H1 (cell line): ENCODE data around the gene NABP1. TPM values are rescaled to one million over a fixed set of nuclear protein-coding genes. Genes with fewer than 3 reads are reported as not detected.

Experiments used
- CTCF ChIA-PET: fragments of 300-600 bp; sonication (Branson Sonifier 250); formaldehyde crosslinking; loops from one replicate; lab custom pipeline; 2021; ENCODE audit not compliant: partially characterized antibody; lab: Charles Lee
- POLR2A ChIA-PET: fragments of 300-600 bp; sonication (Branson Sonifier 250); formaldehyde crosslinking; loops from one replicate; lab custom pipeline; 2021; ENCODE audit warnings: inconsistent platforms; ENCODE audit not compliant: partially characterized antibody; lab: Charles Lee
- DNase-seq, 2 experiments: peaks; one replicate each; pipeline versions ENCODE4 v3.0.0 to v3.0.0-alpha.2; 2010 to 2022; ENCODE audit warnings: low spot score in 2 of 2, low read depth in 1 of 2, mixed read lengths in 1 of 2
- FAIRE-seq: peaks from 2 replicates; lab custom pipeline; 2011; peaks lifted over from hg19 to GRCh38; lab: Jason Lieb, UNC
- H2AFZ ChIP-seq: 2 replicates; pipeline ENCODE4 v1.8.1; 2012; ENCODE audit warnings: low read length, inconsistent platforms
- H2AK5ac ChIP-seq: 2 replicates; pipeline ENCODE4 v1.6.1; 2013; ENCODE audit warnings: low read depth, low read length
- H2BK120ac ChIP-seq: replicated peaks from 2 replicates; pipeline ENCODE3; 2013; ENCODE audit warnings: low read depth, low read length, inconsistent platforms
- H2BK12ac ChIP-seq: 2 replicates; pipeline ENCODE4 v1.6.1; 2013; ENCODE audit warnings: low read depth, low read length
- H2BK15ac ChIP-seq: 2 replicates; pipeline ENCODE4 v1.6.1; 2013; ENCODE audit warnings: low read length
- H2BK20ac ChIP-seq: 2 replicates; pipeline ENCODE4 v1.6.1; 2013; ENCODE audit warnings: low read length
- H2BK5ac ChIP-seq: 2 replicates; pipeline ENCODE4 v1.6.1; 2013; ENCODE audit warnings: low read depth, low read length
- H3K14ac ChIP-seq: 2 replicates; pipeline ENCODE4 v1.6.1; 2013; ENCODE audit warnings: inconsistent platforms; ENCODE audit not compliant: insufficient read length
- H3K18ac ChIP-seq: 2 replicates; pipeline ENCODE4 v1.6.1; 2013; ENCODE audit warnings: low read length; ENCODE audit errors: extremely low read depth
- H3K23ac ChIP-seq: 2 replicates; pipeline ENCODE4 v1.6.1; 2013; ENCODE audit warnings: inconsistent platforms; ENCODE audit not compliant: insufficient read length
- H3K23me2 ChIP-seq: 2 replicates; pipeline ENCODE4 v1.6.1; 2013; ENCODE audit warnings: low read depth, low read length
- H3K27ac ChIP-seq: 2 replicates; pipeline ENCODE4 v1.6.1; 2011; ENCODE audit warnings: low read depth, low read length, inconsistent platforms
- H3K27me3 ChIP-seq, 4 experiments: replicated peaks in 1 of 4; 1 replicate in 1 of 4; 2 replicates in 3 of 4; pipeline versions ENCODE4 v1.6.1 to v1.8.1; 2011 to 2013; ENCODE audit warnings: low read length in 3 of 4, mild to moderate bottlenecking in 3 of 4, inconsistent platforms in 2 of 4, mixed read lengths in 2 of 4, moderate library complexity in 1 of 4; ENCODE audit not compliant: control insufficient read depth in 3 of 4, insufficient read depth in 3 of 4; ENCODE audit errors: extremely low read depth in 1 of 4
- H3K36me3 ChIP-seq, 4 experiments: 2 replicates each; pipeline versions ENCODE4 v1.6.1 to v1.8.1; 2011 to 2013; ENCODE audit warnings: mild to moderate bottlenecking in 4 of 4, low read length in 3 of 4, moderate library complexity in 2 of 4, control low read depth in 1 of 4, inconsistent platforms in 1 of 4; ENCODE audit not compliant: insufficient read depth in 4 of 4, control insufficient read depth in 2 of 4
- H3K4ac ChIP-seq: replicated peaks from 2 replicates; pipeline ENCODE3; 2013; ENCODE audit warnings: low read length, low read depth, mixed read lengths, inconsistent platforms; ENCODE audit not compliant: insufficient read length
- H3K4me1 ChIP-seq, 4 experiments: replicated peaks in 1 of 4; 1 replicate in 1 of 4; 2 replicates in 3 of 4; pipeline versions ENCODE4 v1.6.1 to v1.8.1; 2011 to 2013; ENCODE audit warnings: low read length in 3 of 4, inconsistent platforms in 2 of 4, mixed read lengths in 1 of 4; ENCODE audit not compliant: insufficient read depth in 4 of 4, control insufficient read depth in 3 of 4
- H3K4me2 ChIP-seq, 2 experiments: 2 replicates each; pipeline versions ENCODE4 v1.6.1 to v1.8.1; 2011 to 2013; ENCODE audit warnings: low read depth in 2 of 2, low read length in 2 of 2, control low read depth in 1 of 2, inconsistent platforms in 1 of 2, mild to moderate bottlenecking in 1 of 2; ENCODE audit not compliant: insufficient read depth in 1 of 2
- H3K4me3 ChIP-seq, 4 experiments: fragments of 200-600, 300-600 bp in 1 of 4; sonication (generic), shearing (Covaris generic), sonication (Bioruptor Twin) in 1 of 4; 2 replicates each; pipeline versions ENCODE4 v1.5.1 to v1.8.1; 2011 to 2016; ENCODE audit warnings: low read length in 4 of 4, low read depth in 3 of 4, control low read depth in 2 of 4, inconsistent platforms in 2 of 4, mild to moderate bottlenecking in 2 of 4, mixed read lengths in 1 of 4, moderate library complexity in 1 of 4; ENCODE audit not compliant: insufficient read depth in 2 of 4; ENCODE audit errors: extremely low read depth in 1 of 4
- H3K56ac ChIP-seq: replicated peaks from 2 replicates; pipeline ENCODE3; 2013; ENCODE audit warnings: low read depth, mild to moderate bottlenecking, mixed read lengths, low read length, inconsistent platforms; ENCODE audit not compliant: insufficient read length
- H3K79me1 ChIP-seq: 2 replicates; pipeline ENCODE4 v1.6.1; 2013; ENCODE audit warnings: low read depth, low read length, control low read depth
- H3K79me2 ChIP-seq, 2 experiments: 2 replicates each; pipeline versions ENCODE4 v1.6.1 to v1.8.1; 2012 to 2013; ENCODE audit warnings: low read length in 2 of 2, mild to moderate bottlenecking in 2 of 2, inconsistent platforms in 1 of 2; ENCODE audit not compliant: insufficient read depth in 2 of 2, control insufficient read depth in 1 of 2
- H3K9ac ChIP-seq, 4 experiments: replicated peaks in 1 of 4; 1 replicate in 1 of 4; 2 replicates in 3 of 4; pipeline versions ENCODE4 v1.6.1 to v1.8.1; 2011 to 2013; ENCODE audit warnings: low read depth in 3 of 4, low read length in 3 of 4, control low read depth in 2 of 4, mild to moderate bottlenecking in 2 of 4, moderate library complexity in 2 of 4, inconsistent platforms in 1 of 4; ENCODE audit errors: extremely low read depth in 1 of 4
- H3K9me3 ChIP-seq, 2 experiments: 2 replicates each; pipeline versions ENCODE4 v1.6.1 to v1.8.1; 2012 to 2013; ENCODE audit warnings: mild to moderate bottlenecking in 2 of 2, moderate library complexity in 2 of 2, control low read depth in 1 of 2, inconsistent platforms in 1 of 2, low read depth in 1 of 2, low read length in 1 of 2, mixed read lengths in 1 of 2; ENCODE audit not compliant: insufficient read depth in 2 of 2
- H4K20me1 ChIP-seq, 2 experiments: replicated peaks in 1 of 2; 2 replicates each; pipeline versions ENCODE3 to v1.8.1; 2011 to 2013; ENCODE audit warnings: inconsistent platforms in 2 of 2, low read length in 2 of 2, mild to moderate bottlenecking in 1 of 2; ENCODE audit not compliant: insufficient read depth in 2 of 2, control insufficient read depth in 1 of 2
- H4K5ac ChIP-seq: 2 replicates; pipeline ENCODE4 v1.6.1; 2013; ENCODE audit warnings: low read length, low read depth, mixed read lengths, inconsistent platforms; ENCODE audit not compliant: insufficient read length
- H4K8ac ChIP-seq: 2 replicates; pipeline ENCODE4 v1.8.0; 2013; ENCODE audit warnings: mild to moderate bottlenecking, moderate library complexity, low read length, inconsistent platforms; ENCODE audit not compliant: insufficient read depth; ENCODE audit errors: extremely low read depth
- H4K91ac ChIP-seq: replicated peaks from 2 replicates; pipeline ENCODE3; 2013; ENCODE audit warnings: low read length, mixed read lengths, inconsistent platforms; ENCODE audit not compliant: insufficient read length
- ATF2 ChIP-seq: IDR thresholded peaks from 2 replicates; pipeline ENCODE4 v1.6.1; 2012; ENCODE audit warnings: low read length, inconsistent platforms
- BACH1 ChIP-seq: IDR thresholded peaks from 2 replicates; pipeline ENCODE4 v1.6.1; 2012; ENCODE audit warnings: low read length, improper control_type of control experiment
- E2F6 ChIP-seq: IDR thresholded peaks from 2 replicates; pipeline ENCODE4 v1.6.1; 2012; ENCODE audit warnings: inconsistent platforms
- EGR1 ChIP-seq: IDR thresholded peaks from 2 replicates; pipeline ENCODE4 v1.6.1; 2011; ENCODE audit warnings: low read depth, low read length, borderline replicate concordance
- EZH2 ChIP-seq: fragments of 200-600 bp; sonication (generic); IDR thresholded peaks from 2 replicates; pipeline ENCODE4 v1.7.1; 2012; ENCODE audit warnings: low read depth, mild to moderate bottlenecking, moderate library complexity, low read length, inconsistent platforms; ENCODE audit not compliant: severe bottlenecking
- GABPA ChIP-seq: IDR thresholded peaks from 2 replicates; pipeline ENCODE4 v1.6.1; 2011; ENCODE audit warnings: mild to moderate bottlenecking, low read length, moderate library complexity, borderline replicate concordance; ENCODE audit not compliant: insufficient read depth
- HDAC6 ChIP-seq: IDR thresholded peaks from one replicate; pipeline ENCODE4 v1.7.1; 2012; ENCODE audit warnings: low read depth, mild to moderate bottlenecking, inconsistent platforms, low read length, moderate library complexity
- MAFK ChIP-seq: IDR thresholded peaks from 2 replicates; pipeline ENCODE4 v1.6.1; 2012; ENCODE audit warnings: low read depth, mild to moderate bottlenecking, improper control_type of control experiment, low read length
- NANOG ChIP-seq: IDR thresholded peaks from 2 replicates; pipeline ENCODE4 v1.6.1; 2011; ENCODE audit warnings: low read length, low read depth, mild to moderate bottlenecking, inconsistent platforms; ENCODE audit not compliant: insufficient read depth, poor library complexity, severe bottlenecking
- NRF1 ChIP-seq: IDR thresholded peaks from 2 replicates; pipeline ENCODE4 v1.6.1; 2011; ENCODE audit warnings: mild to moderate bottlenecking, low read depth, low read length, improper control_type of control experiment
- RFX5 ChIP-seq: IDR thresholded peaks from 2 replicates; pipeline ENCODE4 v1.6.1; 2011; ENCODE audit warnings: low read depth, low read length, improper control_type of control experiment, borderline replicate concordance
- RXRA ChIP-seq: IDR thresholded peaks from 2 replicates; pipeline ENCODE4 v1.6.1; 2011; ENCODE audit warnings: low read depth, mild to moderate bottlenecking, low read length, moderate library complexity; ENCODE audit not compliant: insufficient read depth
- TAF1 ChIP-seq: IDR thresholded peaks from 2 replicates; pipeline ENCODE4 v1.6.1; 2011; ENCODE audit warnings: mild to moderate bottlenecking, low read depth, low read length
- polyA plus RNA-seq, 7 experiments: library from polyadenylated mRNA; depleted of rRNA in 3 of 7; stranded (reverse) in 5 of 7; unstranded in 2 of 7; fragments of >200 nt in 5 of 7; fragments of 200-250 nt in 2 of 7; gene quantifications; 1 replicate in 5 of 7; 2 replicates in 1 of 7; 4 replicates in 1 of 7; pipeline versions ENCODE4 v1.2.1 to v1.2.3, GENCODE V29; 2011 to 2013; ENCODE audit warnings: missing spikeins in 2 of 7, mixed read lengths in 2 of 7
- total RNA-seq: library from RNA; stranded (reverse); fragmentation: NEBNext Ultra II Directional; extraction: Animal tissue kit (Norgen Biotek cat#: 25700); gene quantifications from 2 replicates; pipeline ENCODE4 v1.2.1, GENCODE V29; 2021

NABP1 gene
- total and polyA plus RNA-seq, 2 of the 8 experiments (the other 6 are each of a cell fraction or from before 2014, with no cell fraction given) = 0.63 to 4.8 TPM

GRCh38 chr2:191636235-191636543 is 41.7 kb upstream of the NABP1 start:
- no peak for FAIRE-seq
- no peak overlapping the region for H2BK20ac ChIP-seq
- no peak overlapping the region for H2AK5ac ChIP-seq
- H2BK5ac ChIP-seq = no peak overlapping the region
- no peaks in the 10 kb centered on the region for H3K27me3 ChIP-seq
- no peak overlapping the region for H3K4me2 ChIP-seq
- H2BK15ac ChIP-seq = no peak overlapping the region
- no peaks in the 10 kb centered on the region for H3K9me3 ChIP-seq
- ChIA-PET CTCF (interaction anchor here (0.7 to 1.4 kb wide), 2 partner anchors 10 to 55 kb away, joined by 3 read pairs; no protein-coding TSS in a partner anchor), POLR2A (no interaction called here)
- H3K4me3 ChIP-seq = no peak overlapping the region
- H3K18ac ChIP-seq = no peak overlapping the region
- H3K14ac ChIP-seq = no peak overlapping the region
- H4K8ac ChIP-seq = no peak overlapping the region
- H3K79me1 ChIP-seq = no peaks in the 10 kb centered on the region
- no peak overlapping the region for H2BK12ac ChIP-seq
- no peak for DNase-seq
- no peaks in the 10 kb centered on the region for H4K20me1 ChIP-seq
- no peak overlapping the region for H3K23ac ChIP-seq
- no peak overlapping the region for H4K5ac ChIP-seq
- H3K79me2 ChIP-seq = no peaks in the 10 kb centered on the region
- H2AFZ ChIP-seq = no peak overlapping the region
- H3K4me1 ChIP-seq = peaks cover 0 to 9% (median 4%) of the 10 kb centered on the region in 4 experiments; a peak in 2 of 7 replicates
- no peak overlapping the region for H4K91ac ChIP-seq
- no peak overlapping the region for H3K4ac ChIP-seq
- H3K56ac ChIP-seq = no peak overlapping the region
- no peak overlapping the region for H3K27ac ChIP-seq
- no peak overlapping the region for H3K9ac ChIP-seq
- H3K36me3 ChIP-seq = no peaks in the 10 kb centered on the region
- H2BK120ac ChIP-seq = no peak overlapping the region
- no peaks in the 10 kb centered on the region for H3K23me2 ChIP-seq
- TF ChIP-seq RFX5 (no peak), EZH2 (no peak), NRF1 (no peak), TAF1 (no peak), BACH1 (no peak), HDAC6 (no peak), NANOG (no peak), ATF2 (no peak), MAFK (no peak), E2F6 (no peak), RXRA (no peak), GABPA (no peak), EGR1 (no peak)
